ENCODE results near the gene ZNF311. TPM values are rescaled to one million over a fixed set of nuclear protein-coding genes. Genes with fewer than 3 reads are reported as not detected.

The ZNF311 gene
- total RNA-seq, 1 experiment from 2014 or later = 0.57 TPM

GRCh38 chr6:28978133-28978491, 27.0 kb downstream of the ZNF311 start:
- H2BK5ac ChIP-seq (ENCODE audit: insufficient read length, low read length) = no peak overlapping the region
- H4K8ac ChIP-seq (replicated peaks; ENCODE audit: insufficient read length, low read depth, low read length) = no peak overlapping the region
- peaks cover 3% of the 10 kb centered on the region for H3K23me2 ChIP-seq (ENCODE audit: insufficient read length, low read depth, low read length, poor library complexity, severe bottlenecking)
- peaks cover 0 to 1% (median 0%) of the 10 kb centered on the region in 3 experiments; a peak in 2 of 7 replicates for H3K36me3 Mint-ChIP-seq (ENCODE audit: insufficient read depth in 1 of 3, low read depth in 3 of 3)
- H2AK5ac ChIP-seq (ENCODE audit: insufficient read length, low read length) = no peak overlapping the region
- H3K27ac ChIP-seq (ENCODE audit: insufficient read length, low read depth, low read length) = no peak overlapping the region
- no peaks in the 10 kb centered on the region for H4K20me1 ChIP-seq (ENCODE audit: control insufficient read depth, insufficient read depth, insufficient read length)
- peak overlapping the region; percentile 62 for H3K4me2 ChIP-seq (ENCODE audit: insufficient read depth, insufficient read length, low read length)
- no peaks in the 10 kb centered on the region for H3K79me2 ChIP-seq (ENCODE audit: insufficient read depth, low read length)
- TF ChIP-seq, protein P1, sequence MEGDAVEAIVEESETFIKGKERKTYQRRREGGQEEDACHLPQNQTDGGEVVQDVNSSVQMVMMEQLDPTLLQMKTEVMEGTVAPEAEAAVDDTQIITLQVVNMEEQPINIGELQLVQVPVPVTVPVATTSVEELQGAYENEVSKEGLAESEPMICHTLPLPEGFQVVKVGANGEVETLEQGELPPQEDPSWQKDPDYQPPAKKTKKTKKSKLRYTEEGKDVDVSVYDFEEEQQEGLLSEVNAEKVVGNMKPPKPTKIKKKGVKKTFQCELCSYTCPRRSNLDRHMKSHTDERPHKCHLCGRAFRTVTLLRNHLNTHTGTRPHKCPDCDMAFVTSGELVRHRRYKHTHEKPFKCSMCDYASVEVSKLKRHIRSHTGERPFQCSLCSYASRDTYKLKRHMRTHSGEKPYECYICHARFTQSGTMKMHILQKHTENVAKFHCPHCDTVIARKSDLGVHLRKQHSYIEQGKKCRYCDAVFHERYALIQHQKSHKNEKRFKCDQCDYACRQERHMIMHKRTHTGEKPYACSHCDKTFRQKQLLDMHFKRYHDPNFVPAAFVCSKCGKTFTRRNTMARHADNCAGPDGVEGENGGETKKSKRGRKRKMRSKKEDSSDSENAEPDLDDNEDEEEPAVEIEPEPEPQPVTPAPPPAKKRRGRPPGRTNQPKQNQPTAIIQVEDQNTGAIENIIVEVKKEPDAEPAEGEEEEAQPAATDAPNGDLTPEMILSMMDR (conservative IDR thresholded peaks at IDR 0.05) = no peak
- no peak overlapping the region for H2BK15ac ChIP-seq (ENCODE audit: low read depth, low read length)
- H2BK12ac ChIP-seq (ENCODE audit: insufficient read length, low read depth, low read length) = no peak overlapping the region
- no peak overlapping the region for H3T11ph ChIP-seq (ENCODE audit: low read length)
- H3K23ac ChIP-seq (ENCODE audit: insufficient read length, low read depth, low read length) = no peak overlapping the region
- no peak overlapping the region for H4K91ac ChIP-seq (ENCODE audit: insufficient read length, low read depth, low read length)
- H3K9me3 Mint-ChIP-seq = peaks cover 4% of the 10 kb centered on the region in 2 experiments; a peak in 4 of 5 replicates
- peaks cover 7% of the 10 kb centered on the region; the same call in 1 of the 2 replicates for H3K4me1 ChIP-seq (ENCODE audit: insufficient read depth, low read length)
- no peak overlapping the region for H2BK120ac ChIP-seq (ENCODE audit: low read depth, low read length, poor library complexity, severe bottlenecking)
- H3K27ac Mint-ChIP-seq = no peak overlapping the region
- H2AFZ ChIP-seq (ENCODE audit: low read length) = no peak overlapping the region
- H2BK20ac ChIP-seq (ENCODE audit: low read depth, low read length, poor library complexity, severe bottlenecking) = no peak overlapping the region
- H3K27me3 ChIP-seq (ENCODE audit: insufficient read depth, low read length) = no peaks in the 10 kb centered on the region; the same call in 1 of the 2 replicates
- DNase-seq = no peak
- H3K9ac ChIP-seq (ENCODE audit: extremely low read depth, insufficient read length, low read length) = no peak overlapping the region
- no CpG with 5 or more reads among the region's 3 CpGs for WGBS (ENCODE audit: extremely low coverage, insufficient read length, low lambda C conversion rate)
- no peaks in the 10 kb centered on the region for H3K9me3 ChIP-seq (ENCODE audit: control insufficient read depth, low read depth, low read length)
- H3K27me3 Mint-ChIP-seq (ENCODE audit: low read depth) = peaks cover 38% of the 10 kb centered on the region
- no peak overlapping the region for H3K14ac ChIP-seq (ENCODE audit: insufficient read depth, low read length)
- peaks cover 20 to 27% of the 10 kb centered on the region in 2 experiments for H3K4me1 Mint-ChIP-seq
- H3K79me1 ChIP-seq (ENCODE audit: insufficient read depth, low read depth, low read length, poor library complexity, severe bottlenecking) = no peaks in the 10 kb centered on the region
- peak overlapping the region; percentile 74 to 78 for H3K4me3 Mint-ChIP-seq
- no peak overlapping the region for H3K56ac ChIP-seq (ENCODE audit: insufficient read length, low read depth, low read length)
- no peak overlapping the region for H4K5ac ChIP-seq (ENCODE audit: insufficient read length, low read depth, low read length)
- no peak overlapping the region for H3K4ac ChIP-seq (ENCODE audit: low read depth, low read length)
- no peak overlapping the region for H3K18ac ChIP-seq (ENCODE audit: insufficient read length, low read depth, low read length)

All from H9 (cell line).